CD4-positive, alpha-beta T cell treated with Interleukin-12 subunit alpha and Interleukin-12 subunit beta, for 1 hour (primary cell): Measurements from ENCODE around the gene REV3L.

Experiments
- DNase-seq: peaks from one replicate; pipeline ENCODE4 v3.0.0-alpha.2; 2020

REV3L gene

DNA sequence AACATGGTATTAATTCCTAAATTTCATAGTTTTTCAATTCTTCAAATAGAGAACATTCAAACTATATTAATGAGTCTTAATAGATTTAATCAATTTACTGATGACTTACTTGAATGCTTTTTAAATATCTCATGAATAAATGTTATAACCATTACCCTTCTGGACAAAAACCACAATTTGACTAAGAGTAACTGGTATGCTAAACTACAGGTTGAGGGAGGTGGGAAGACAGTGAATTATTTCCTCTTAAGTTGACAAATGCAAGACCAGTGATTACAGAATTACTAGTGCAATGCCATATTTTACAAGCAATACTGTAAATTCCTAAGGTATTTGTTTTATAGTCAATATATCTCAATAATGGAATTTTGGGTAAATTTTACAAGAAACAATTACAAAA, 65.1 kb downstream of the REV3L start:
- no peak for DNase-seq

DNA sequence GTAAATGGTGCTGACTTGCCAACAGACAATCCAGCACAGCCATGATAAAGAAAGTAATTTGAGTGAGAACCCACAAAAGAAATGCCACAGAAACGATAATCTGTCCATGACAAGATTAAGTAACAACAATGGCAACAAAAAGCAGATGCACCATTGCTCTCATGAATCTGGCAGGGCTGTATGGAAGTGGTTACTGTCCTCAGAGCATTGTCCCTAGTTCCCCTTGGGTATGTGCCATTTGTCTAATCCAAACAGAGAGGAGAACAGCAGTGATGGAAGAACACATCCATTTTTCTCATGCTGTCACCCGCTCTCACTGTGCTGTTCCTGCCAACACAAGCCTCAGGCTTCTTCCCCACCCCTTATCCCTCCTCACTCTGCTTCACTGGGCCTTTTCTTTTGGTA, 65.8 kb downstream of the REV3L start:
- DNase-seq = no peak

DNA sequence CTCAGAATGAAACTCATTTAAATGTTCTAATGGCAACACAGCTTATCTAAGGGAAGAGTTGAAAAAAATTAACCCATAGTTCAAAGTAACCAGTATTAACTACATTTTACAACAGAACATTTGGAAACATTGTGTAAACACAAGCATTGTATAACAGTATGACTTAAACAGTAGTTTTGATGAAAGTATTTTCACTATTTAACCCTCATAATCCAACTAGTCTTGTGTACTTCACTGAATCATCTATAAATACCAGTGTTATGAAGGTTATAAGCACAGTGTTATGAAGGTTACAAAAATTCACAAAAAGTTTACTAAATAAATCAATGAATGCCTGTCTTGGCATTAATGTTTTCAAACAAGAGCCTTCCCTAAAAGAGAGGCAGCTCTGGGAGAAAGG, 66.5 kb downstream of the REV3L start:
- no peak for DNase-seq

- DNase-seq = no peak
Observed at GRCh38 chr6:111414373-111414772, 68.6 kb downstream of the REV3L start.

DNA sequence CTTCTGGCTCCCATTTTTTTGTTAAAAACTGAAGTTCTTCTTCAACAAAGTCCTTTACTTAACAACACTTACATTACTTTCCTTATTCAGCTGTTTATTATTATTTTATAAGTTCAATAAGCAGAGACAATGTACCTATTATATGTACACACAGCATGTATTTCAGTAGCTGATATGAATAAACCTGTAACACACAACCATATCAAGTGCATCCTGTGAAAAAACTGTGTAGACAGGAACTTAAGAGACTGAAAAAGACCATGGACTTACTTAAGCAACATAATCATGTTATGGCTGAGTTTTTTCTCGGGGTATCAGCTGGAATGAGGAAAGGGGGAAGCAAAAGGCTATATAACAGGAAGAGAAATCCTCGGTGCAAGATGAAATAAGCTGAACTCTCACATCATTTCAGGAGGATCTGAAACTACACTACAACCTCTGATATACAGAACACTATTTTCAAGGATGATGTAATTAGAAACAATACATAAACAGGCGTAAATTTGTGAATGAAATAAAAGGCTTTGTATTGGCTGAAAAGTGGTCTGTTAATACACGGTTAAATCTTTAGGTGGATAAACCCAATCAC, 70.9 kb downstream of the REV3L start:
- no peak for DNase-seq

DNA sequence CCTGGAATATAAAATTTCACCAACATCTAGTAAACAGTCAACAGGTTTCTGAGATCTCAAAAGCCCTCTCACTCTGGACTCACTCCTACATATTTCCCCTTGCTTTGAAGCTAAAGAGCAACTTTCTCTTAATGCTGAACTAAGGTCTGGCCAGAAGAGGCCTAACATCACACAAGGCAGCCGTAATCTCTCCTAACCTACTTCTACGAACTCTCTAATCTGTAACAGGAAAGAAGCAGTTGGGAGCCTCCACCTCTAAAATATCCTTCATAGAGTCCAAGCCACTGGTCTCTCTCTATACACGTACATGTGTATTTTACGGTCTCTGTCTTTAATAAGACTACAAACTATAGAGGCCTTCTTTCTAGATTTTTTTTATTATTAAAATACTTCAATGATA, 72.0 kb downstream of the REV3L start:
- DNase-seq = no peak

DNA sequence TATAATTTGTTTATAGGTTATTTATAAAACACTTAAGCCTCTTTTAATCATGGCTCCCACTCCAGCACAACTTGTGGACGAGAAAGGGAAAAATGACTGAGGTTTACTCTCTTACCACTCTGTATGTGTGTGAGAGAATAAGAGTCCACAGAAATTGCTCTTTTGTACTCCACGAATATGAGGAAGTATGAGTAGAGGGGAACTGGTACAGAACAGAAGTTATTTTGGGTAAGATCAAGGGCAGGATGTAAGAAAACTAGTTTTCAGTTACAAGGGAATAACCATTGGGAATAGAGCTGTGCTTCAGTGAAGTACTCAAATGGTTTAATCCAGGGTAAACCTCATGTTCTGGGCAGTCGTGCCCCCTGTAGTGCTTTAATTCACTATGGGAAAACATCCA, 72.6 kb downstream of the REV3L start:
- DNase-seq = no peak

- no peak for DNase-seq
Observed at GRCh38 chr6:111409430-111409829, 73.6 kb downstream of the REV3L start.

GRCh38 chr6:111407686-111408085, 75.3 kb downstream of the REV3L start:
- DNase-seq = no peak

DNA sequence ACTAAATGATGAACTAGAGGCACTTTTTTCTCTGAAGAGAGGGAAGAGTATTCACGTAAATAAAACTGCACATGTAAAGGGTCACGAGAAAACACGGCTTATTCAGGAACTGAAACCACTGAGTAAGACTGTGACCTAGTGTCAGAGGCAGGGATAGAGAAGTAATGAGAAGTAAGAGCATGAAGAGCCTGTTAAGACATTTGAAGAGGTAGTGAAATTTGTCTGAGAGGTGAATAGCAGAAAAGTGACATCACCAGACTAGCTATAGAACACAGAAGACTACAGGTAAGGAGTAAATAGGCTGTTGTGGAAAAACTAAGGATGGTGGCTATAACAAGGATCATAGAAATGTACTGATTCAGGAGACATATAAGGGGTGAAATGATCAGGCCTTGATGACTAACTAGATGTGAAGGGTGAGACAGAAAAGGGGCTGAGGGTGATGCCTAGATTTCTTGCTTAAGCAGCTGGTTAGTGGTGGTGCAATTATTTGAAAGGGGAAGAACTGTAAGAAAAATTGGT, 76.8 kb downstream of the REV3L start:
- peak; percentile 10 for DNase-seq

DNA sequence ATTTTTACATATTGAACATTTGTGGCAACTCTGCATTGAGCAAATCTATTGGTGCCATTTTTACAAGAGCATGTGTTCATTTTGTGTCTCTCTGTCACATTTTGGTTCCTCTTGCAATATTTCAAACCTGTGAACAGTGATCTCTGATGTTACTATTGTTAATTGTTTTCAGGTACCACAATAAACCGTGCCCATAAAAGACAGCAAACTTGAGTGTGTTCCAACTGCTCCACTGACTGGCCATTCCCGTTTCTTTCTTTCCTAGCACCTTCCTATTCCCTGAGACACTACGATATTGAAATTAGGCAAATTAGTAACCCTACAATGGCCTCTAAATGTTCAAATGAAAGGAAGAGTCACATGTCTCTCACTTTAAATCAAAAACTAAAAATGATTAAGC, 79.6 kb downstream of the REV3L start:
- no peak for DNase-seq

DNA sequence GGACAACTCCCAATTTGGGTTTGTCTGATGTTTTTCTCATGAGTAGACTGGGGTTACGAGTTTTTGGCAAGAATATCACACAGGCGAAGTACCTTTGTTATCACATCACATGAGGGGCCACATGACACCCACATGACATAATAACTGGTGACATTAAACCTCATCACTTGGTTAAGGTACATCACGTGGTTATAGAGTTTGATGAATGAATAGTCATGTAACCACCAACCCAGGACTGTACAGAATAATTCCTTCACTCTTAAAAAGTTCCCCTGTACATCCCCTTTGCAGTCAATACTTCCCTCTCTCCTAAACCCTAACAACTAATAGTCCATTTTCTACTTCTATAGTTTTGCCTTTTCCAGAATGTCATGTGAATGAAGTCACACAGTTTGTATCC, 83.4 kb downstream of the REV3L start:
- DNase-seq = no peak

- no peak for DNase-seq
Observed at GRCh38 chr6:111388681-111389080, 94.3 kb downstream of the REV3L start.

DNA sequence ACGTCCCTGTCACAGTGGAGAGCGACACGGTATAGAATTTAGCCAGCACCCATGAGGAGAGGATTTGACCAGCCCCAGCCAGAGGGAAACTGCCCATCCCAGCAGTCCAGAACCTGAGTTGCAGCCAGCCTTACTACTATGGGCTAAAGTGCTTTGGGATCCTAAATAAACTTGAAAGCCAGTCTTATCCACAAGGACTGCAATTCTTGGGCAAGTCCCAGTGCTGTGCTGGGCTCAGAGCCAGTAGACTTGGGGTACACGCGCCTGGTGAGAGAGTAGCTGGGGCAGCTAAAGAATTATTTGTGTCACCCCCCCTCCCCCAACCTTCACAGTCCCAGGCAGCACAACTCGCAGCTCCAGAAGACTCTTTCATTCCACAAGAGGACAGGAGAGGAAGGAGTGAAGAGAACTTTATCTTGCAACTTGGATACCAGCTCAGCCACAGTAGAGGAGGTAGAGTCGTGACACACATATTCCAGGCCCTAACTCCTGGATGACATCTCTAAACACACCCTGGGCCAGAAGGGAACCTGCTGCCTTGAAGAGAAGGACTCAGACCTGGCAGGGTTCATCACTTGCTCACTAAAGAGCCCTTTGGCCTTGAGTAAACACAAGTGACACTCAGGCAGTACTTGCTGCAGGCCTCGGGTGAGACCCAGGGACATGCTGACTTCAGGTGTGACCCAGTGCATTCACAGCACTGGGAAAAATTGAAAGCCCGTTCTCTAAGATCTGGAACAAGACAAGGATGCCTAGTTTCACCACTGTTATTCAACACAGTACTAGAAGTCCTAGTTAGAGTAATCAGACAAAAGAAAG, 100.3 kb downstream of the REV3L start:
- DNase-seq = no peak

GRCh38 chr6:111381728-111382127, 101.3 kb downstream of the REV3L start:
- DNase-seq = no peak

DNA sequence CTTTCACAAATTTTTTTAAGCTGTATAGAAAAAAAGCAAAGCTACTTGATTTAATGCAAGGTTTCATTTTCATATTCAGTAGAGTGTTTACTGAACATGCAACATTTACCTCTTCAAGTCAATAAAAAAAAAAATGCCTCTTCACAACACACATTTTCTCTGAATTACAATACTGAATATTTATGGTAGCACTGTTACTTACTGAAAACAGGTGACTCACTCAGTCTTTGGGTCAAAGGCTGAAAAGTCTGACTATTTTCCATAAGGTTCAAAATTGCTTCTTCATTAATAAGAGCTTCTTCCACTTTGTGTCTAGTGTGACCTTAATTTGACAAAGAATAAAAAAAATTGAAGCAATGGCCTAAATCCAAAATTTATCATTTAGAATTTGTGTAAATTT, 101.9 kb downstream of the REV3L start:
- no peak for DNase-seq

DNA sequence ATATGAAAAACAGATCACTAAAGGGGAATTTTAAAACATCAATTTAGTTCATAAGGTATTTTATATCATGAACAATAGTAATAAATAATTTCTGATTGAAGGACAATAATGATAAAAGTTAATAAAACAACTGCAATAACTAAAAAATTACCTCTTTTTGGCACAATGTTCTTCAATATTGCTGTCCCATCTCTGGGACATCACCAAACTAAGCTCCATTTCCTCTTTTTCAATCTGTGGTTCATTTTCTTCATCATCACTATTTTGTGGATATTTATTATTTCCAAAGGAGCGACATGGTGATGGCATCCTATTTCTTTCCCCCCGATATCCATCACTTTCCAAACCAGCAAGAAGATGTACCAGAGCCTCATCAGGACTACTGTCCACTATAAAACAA, 103.2 kb downstream of the REV3L start:
- no peak for DNase-seq

- no peak for DNase-seq
Observed at GRCh38 chr6:111379302-111379701, 103.7 kb downstream of the REV3L start.

DNA sequence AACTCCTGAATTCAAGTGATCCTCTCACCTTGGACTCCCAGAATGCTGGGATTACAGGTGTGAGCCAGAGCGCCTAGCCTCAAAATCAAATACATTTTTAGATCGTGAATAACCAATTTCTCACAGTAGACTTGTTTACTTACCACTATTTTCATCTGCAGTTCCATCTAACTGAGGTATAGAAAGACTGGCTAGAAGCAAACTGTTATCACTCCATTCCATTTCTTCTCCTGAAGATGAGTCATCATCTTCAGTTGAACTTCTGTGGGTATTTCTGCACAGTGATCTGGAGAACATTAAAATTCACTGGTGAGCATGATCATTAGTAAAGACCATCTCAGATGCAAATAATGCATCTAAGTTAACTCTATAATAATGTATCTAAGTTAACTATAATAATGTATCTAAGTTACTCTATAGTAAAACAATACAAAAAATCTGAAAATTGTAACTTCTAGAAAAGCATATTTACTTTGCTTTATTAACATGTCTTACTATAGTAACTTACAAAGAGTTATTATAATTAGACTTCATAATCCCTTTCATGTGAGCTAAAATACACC, 105.4 kb downstream of the REV3L start:
- no peak for DNase-seq

DNA sequence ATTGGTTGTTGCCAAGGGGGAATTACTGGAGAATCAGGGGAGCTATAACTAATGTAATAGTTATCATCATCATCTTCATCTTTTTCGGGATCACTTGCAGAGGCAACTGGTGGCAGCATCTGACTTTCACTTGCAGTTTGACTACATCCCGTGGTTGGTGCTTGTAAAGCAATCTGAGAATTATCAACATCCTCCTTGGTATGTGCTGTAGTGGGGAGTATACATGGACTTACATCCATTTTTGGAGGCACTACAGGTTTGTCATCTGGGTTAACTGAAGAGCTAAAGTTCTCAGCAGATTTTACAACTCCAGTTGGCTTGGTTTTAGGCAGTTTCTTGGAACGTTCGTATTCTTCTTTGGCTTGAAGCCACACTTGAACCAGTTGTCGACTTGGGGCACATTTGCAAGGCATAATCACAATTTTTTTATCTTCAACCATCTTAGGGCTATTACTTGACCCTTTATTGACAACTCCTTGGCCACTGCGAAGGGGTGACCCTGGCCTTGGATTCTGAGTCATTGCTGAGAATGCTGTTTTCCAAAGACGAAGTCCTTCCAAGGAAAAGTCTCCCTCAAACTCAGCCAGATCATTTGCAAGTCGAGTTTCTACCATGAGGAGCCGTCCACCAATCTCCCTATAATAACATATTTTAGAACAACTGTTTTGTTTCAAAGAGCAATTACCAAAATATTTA, 115.5 kb downstream of the REV3L start:
- no peak for DNase-seq

- no peak for DNase-seq
Observed at GRCh38 chr6:111361648-111362047, 121.4 kb downstream of the REV3L start.

- DNase-seq = no peak
Observed at GRCh38 chr6:111358454-111358853, 124.6 kb downstream of the REV3L start.

DNA sequence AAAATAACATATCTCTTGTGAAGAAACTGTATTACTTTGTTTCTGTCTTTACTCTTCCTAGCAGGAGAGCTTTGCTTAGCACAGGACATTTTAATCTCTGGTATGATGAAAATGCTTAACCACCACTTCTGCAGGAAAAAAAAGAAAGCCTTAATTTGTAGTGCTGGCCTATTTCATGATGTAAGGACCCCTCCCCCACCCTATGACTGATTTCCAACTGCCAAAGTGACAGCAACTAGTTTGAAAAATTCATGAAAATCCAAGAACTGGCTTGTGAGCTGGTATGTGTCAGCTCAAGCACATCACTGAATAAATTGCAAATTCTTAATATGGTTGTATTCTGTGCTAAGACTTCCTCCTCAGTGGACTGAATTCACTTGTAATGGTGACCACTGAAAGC, 125.3 kb downstream of the REV3L start:
- DNase-seq = no peak

- no peak for DNase-seq
Observed at GRCh38 chr6:111356551-111356950, 126.5 kb downstream of the REV3L start.
